Inflammatory macrophage treated with lipopolysaccharide for 4 hours (primary cell): Measurements from ENCODE around the gene C1QC.

ENCODE experiments used
- DNase-seq: peaks from one replicate; pipeline ENCODE4 v3.0.0-alpha.2; 2020

C1QC gene

DNA sequence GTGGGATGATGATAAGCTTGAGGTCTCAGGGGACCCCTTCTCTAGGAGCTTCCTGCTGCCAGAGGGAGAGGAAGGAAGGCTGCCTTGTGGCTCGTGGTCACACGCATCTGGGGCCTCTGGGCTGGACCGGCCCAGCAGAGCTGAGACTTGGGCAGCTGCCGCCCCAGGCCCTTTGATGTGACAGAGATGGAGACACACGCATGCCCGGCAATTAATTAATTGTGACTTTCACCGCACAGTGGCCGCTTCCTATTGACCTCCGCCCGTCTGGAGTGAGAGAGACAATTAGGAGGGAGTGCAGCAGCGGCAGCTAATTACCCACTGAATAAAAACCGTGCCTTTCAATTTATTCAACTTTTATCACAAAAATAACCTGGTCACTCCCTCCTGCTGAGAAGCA lies 23.6 kb upstream of the C1QC start:
- no peak for DNase-seq

DNA sequence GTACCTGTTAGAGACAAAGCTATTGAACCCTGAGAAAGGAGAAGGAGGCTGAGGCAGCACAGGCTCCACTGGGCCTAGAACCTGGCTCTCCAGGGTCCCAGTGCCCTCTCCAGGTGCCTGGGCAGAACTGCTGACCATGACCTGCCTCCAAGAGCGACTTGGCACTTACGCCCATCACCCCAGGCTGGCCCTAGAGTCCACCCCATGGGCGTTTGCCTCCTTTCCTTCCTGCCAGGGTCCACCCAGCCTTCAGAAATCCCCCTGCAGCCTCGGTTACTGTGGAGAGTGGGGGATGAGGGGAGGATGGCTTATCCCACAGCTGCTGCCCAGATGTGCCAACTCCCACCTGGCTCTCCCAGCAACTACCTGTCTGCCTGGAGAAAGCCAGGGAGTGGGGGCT lies 21.7 kb upstream of the C1QC start:
- DNase-seq: no peak

DNA sequence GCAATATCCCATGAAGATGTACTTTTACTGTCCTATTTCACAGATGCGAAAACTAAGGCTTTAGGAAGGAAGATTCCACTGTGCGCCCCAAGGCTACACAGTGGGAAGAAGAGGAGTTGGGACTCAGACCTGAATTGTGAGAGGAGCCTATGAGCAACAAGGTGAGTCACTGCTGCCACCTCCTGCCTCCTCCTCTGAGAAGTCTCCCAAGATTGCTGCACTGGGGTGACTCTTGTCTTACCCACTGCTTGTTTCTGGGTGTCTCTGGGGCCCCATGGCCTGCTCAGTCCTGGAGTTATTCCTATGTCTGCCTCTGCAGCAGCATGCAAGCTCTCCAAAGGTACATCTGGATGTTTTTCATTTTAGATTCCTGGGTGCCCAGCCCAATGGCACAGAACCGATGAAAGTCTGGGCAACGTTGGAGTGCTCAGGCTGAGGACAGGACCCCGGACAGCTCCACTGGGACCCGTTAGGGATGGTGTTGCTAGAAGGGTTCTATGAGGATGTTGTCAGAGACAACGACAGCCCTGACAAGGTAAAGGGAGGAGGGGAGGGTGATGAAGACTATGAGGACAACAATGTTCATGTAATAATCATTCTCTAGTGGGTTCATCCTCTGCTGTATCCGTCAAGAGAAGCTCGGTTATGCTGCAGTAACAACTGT lies 18.0 kb upstream of the C1QC start:
- DNase-seq: no peak

DNA sequence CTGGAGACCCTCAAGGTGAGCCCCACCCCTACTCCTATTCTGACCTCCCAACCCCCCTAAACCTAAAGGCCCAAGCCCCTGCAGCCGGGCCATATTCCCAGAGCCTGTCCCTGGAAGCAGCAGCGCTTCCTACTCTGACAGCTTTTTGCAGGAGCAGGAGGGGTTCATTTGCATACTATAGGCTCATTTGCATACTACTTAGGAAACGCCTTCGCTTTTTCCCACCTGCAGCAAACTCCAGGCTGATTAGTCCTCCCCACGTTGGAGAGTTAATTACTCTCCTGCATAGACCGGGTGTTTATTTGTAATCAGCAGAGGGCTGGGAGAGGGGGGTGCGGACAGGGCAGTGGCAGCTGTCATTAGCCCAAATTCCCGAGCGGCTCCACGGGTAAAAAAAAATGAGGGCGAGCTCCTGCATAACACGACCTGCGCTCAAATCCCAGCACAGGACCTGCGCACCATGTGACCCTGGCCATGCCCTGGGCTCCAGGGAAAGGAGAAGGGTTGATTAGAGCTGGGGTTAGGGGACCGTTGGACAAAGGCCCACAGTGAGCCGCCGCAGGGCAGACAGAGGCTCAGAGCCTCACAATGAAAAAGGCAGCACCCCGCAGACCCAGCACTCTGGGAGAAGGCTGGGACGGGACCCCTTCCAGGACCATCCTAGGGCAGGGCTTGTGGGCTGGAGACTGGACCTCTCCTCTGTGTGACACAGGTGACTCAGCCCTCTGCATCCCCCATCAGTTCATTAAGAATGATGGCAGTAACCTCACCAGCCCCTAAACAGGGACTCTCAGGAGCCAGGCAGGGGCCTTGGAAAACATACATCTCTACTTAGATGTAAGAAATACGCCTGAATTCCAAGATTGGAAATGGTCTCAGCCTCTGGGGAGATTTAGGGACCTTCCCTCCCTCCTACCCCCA lies 16.9 kb upstream of the C1QC start:
- DNase-seq: no peak

DNA sequence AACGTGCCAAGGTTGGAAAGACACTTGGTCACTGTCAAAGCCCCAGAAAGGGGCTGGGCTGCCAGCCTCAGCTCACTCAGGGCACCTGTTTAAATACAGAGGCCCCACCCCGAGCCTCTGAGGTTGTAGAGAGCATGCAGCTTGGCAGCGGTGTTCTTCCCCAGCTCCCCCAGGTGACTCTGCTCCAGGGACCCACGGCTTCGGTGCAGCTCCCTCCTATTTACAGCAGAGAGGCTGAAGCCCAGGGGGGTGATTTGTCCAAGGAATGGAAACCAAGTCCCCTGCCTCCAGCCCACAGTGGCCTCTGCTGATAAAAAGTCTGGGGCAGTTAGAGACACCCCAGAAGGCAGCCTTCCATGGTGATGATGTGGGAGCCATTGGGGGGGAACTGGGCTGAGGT lies 16.1 kb upstream of the C1QC start:
- no peak for DNase-seq

DNA sequence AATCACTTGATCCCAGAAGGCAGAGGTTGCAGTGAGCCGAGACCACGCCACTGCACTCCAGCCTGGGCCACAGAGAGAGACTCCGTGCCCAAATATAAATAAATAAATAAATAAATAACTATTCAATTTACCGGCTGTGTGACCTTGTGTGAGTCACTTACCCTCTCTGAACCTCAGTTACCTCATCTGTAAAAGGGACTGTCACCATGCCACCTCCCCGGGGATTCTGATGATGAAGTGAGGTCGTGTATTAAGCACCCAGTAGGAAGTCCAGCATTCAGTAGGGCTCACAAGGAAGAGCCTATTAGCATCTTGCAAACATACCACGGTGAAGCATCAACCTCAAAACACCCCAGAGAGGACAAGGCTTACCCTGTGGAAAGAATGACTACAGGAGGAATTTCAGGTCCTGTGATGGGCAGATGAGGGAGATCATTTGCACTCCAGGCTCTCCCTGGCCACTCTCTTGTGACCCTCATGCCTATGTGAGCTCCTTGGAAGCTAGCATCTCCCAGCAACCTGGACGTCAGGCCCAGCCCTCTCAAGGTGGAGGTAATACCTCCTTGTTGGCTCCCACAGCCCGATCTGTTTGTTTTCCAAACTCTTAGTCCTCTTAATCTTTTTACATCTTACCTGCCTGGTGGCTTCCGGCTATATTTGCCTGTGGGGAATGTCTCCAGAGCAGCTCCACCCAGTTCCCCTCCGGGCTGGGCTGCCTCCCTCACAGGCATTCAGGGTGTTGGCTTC lies 14.6 kb upstream of the C1QC start:
- DNase-seq: no peak

DNA sequence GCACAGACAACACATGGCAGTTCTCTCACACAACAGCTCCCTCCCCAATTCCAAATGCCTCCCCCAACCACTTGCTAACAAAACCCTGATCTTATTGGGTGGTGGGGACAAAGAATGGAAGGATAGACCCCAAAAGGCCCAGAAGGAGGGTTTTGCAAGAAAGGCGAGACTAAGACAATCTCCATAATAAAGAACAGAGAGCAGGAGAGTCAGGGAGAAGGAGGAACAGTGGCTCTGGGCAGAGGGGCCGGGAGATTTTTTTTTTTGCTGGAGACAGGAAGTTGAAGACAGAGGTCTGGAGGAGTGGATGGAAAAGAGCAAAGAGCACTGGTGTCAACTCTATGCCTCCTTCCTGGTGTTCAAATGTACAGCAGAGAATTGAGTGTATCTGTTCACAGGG lies 13.5 kb upstream of the C1QC start:
- no peak for DNase-seq

DNA sequence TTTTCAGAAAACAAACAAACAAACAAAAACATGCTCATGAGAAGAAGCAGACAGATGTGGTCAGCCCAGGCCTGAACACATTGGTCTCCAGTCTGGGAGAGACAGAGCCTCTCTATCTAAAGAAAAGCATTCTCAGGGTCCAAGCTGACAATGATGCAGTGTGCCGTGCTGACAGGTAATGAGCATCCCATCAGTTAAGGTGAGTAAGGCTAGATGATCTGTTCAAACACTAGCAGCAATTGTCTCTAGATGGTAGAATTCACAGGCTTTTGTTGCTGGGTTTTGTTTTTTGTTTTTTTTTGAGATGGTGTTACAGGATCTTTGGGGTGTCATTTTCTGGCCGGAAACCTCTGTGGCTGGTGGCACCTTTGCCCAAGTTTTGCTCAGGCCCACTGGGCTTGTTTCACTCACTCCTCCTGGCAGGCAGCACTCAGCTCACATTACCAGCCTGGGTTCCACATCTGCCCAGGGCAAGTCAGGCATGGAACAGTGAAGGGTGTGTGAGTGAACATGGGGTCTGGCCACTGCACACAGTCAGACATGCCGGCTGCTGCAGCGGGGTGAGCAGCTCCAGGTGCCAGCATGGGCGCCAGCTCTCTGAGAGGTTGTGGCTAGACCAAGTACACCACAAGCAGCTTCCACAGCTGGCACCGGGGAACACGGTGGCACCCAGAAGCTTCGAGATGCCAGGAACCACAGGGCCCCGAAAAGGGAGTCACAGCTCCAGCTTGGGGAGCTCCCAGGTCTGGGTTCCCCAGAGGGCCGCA lies 9.6 kb upstream of the C1QC start:
- no peak for DNase-seq

DNA sequence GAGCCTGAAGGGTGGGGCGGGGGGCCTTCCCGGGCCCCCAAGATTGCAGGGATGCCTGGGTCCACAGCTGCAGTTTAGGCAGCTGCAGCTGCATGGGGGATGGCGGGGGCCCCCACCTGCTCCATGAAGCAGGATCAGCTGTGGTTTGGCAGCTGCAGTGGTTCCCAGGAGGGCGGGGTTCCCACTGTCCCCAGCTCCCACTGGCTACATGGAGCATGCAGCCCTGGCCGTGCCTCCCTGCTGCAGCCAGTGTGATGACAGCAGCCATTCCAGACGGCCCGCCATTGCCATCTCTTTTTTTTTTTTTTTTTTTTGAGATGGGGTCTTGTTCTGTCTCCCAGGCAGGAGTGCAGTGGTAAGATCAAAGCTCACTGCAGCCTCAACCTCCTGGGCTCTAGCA lies 8.0 kb upstream of the C1QC start:
- no peak for DNase-seq

DNA sequence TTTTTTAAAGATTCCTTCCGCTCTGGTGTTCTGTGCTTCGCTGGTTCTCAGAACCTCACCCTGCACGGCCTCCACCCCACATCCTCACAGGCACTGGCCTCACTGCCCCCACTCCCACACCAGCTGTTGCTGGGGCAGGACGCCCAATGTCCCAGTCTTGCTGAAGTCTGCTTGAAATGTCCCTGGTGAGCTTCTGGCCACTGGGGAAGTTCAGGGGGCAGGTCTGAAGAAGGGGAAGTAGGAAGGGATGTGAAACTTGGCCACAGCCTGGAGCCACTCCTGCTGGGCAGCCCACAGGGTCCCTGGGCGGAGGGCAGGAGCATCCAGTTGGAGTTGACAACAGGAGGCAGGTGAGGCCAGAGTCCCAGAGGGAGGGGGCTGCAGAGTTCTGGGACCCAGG lies 7.1 kb upstream of the C1QC start, which contains the start of gene C1QA:
Gene C1QA, plus strand, starts transcription at position 276 of the 400 bp plus-strand sequence. CDS start 989 bp downstream, outside the sequence.
- peak; percentile 94 for DNase-seq

DNA sequence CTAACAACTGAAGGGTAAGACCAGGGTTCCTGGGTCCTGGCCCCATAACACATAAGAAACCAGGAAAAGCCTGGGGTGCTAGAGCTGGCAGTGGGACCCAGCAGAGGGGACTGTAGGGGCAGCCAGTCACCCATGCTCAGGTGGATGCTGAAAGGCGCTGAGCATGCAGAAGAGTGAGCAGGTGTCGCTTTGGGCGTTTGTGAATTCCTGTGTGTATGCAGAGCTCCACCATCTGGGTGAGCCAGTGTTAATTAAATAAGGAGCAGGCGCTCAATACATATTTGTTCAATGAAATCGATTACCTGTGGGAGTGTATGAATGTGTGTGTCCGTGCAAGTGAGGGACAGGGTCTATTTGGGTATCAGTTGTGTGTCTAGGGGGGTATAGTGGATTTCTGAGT lies 6.5 kb upstream of the C1QC start:
- no peak for DNase-seq

DNA sequence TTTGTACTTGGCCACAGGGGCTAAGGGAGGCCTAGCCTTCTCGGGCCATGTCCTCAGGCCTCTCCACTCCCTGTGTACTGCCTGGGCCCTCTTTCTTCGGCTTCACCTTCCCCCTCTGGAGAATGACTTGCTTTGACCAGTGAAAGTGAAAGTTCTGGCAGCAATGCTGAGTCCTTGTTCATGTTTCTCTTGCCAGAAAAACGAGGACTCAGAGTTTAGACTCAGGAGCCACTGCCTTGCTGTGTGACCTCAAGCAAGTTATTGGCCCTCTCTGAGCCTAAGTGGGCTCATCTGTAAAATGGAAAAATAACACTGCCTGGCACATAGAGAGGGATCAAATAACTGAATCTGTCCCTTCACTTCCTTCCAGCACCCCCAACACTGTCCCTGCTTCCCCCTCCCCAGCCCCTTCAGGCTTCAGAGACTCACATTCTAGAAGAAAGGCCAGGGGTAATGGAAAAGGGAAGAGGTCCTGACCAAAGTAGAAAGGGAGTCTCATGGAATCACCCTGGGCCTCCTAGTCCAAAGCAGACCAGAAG lies 5.5 kb upstream of the C1QC start:
- DNase-seq: peak; percentile 65

DNA sequence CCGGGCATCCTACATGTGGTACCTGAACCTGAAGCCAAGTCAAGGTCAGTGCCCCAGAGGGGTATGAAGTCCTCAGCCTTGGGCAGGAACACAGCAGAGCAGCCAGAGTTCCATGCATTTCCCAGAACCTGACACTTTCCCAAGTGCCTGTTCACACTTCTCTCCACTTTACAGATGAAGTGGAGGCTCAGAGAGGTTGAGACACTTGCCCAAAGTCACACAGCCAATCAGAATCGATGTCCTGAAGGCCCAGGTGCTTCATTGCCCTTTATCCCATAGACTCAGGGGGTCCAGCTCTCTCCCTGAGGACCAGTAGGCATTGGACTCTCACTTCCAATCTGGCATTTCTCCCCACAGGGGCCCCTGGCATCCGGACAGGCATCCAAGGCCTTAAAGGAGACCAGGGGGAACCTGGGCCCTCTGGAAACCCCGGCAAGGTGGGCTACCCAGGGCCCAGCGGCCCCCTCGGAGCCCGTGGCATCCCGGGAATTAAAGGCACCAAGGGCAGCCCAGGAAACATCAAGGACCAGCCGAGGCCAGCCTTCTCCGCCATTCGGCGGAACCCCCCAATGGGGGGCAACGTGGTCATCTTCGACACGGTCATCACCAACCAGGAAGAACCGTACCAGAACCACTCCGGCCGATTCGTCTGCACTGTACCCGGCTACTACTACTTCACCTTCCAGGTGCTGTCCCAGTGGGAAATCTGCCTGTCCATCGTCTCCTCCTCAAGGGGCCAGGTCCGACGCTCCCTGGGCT lies 4.8 kb upstream of the C1QC start:
- no peak for DNase-seq

DNA sequence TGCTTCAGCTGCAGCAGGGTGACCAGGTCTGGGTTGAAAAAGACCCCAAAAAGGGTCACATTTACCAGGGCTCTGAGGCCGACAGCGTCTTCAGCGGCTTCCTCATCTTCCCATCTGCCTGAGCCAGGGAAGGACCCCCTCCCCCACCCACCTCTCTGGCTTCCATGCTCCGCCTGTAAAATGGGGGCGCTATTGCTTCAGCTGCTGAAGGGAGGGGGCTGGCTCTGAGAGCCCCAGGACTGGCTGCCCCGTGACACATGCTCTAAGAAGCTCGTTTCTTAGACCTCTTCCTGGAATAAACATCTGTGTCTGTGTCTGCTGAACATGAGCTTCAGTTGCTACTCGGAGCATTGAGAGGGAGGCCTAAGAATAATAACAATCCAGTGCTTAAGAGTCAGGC lies 4.1 kb upstream of the C1QC start:
- DNase-seq: no peak

DNA sequence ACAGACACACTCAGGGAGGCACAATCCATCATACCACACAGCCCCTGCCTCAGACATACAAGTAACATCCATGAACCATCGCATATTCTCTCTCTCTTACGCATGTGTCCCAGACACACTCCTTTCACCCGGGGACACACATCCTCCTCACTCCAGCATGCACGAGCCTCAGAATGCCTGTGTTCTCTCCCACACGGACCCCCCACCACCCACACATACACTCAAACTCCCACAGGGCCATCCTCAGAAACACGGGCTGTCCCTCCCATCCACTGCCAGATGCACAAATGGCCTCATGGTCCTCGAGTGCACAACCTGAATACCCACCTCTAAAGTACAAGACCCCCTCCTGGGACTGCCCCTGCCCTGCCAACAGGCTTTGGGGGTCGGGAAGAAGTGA lies 2.2 kb upstream of the C1QC start:
- no peak for DNase-seq

DNA sequence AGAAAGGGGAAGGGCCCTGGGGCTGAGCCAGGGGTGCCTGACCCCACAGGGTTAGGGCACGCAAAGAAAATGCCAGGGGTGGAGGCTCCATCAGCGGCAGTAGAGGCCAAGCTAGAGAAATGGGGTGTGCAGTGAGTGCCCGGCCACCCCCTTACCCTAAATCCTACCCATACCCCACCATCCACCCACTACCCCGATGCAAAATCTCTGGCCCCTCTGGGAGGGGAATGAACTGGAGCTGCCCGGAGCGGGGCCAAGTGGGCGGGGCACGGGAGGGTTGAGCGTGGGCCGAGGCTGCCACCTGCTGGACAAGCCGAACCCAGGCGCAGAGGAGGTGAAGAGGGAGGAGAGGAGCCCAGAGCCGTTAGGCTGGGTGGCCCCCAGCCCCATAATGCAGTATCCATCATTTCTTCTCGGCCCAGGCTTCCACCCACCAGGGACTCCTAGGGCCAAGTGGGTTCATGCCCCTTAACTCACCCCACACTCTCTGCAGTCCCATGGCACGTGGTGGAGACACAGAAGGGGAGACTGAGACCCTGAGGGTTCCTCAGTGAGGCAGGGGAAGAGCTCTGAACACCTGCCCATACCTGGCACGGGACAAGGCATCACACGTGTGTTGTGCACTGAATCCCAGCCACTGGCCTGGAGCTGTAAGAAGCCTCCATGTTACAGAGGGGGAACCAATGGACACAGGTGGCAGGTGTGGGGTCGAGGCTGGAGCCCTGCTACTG lies 1.4 kb upstream of the C1QC start:
- DNase-seq: peak; percentile 66

DNA sequence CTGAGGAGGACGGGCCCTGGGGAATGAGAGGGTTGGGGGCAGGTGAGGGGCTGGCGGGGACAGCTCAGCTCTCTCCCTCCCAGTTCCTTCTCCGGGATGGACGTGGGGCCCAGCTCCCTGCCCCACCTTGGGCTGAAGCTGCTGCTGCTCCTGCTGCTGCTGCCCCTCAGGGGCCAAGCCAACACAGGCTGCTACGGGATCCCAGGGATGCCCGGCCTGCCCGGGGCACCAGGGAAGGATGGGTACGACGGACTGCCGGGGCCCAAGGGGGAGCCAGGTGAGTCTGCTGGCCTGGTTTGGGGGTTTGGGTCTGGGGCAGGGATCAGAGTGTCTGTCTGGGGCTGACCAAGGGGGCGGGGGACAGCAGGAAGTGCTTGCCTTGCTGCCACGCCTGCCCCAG lies 495 bp downstream of the C1QC start:
- DNase-seq: no peak

DNA sequence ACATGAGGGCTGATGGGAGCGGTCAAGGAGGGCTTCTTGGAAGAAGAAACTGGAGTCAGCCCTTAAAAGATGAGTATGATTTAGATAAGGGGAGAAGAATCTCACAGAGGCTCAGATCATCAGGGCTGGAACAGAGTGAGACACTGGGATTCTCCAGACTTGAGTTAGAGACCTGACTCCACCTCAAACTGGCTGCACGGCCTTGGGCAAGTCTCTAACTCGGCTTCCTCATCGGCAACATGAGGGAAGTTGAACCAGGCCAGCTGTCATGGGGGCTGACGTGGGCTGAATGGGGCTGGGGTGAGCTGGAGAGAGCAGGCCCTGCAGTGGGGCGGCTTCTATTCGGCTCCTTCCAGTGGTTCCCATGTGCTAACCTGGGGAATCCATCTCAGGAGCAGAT lies 2.5 kb downstream of the C1QC start:
- DNase-seq: peak; percentile 93

DNA sequence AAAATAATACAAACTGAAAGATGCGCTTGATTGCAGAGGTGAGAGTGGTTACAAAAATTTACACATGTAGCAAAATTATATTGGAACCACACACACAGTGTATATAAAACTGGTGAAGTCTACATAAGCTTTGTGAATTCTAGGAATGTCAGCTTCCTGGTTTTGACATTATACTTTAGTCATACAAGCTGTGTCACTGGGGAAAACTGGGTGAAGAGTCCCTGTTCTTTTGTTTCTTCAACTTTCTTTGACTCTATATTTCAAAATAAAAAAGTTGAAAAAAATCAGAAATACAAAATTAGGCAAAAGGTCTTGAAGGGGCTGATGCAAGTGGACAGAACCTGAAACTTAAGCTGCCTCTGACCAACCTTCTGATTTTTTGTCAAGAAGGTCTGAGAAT lies 3.0 kb downstream of the C1QC start:
- DNase-seq: peak; percentile 88

DNA sequence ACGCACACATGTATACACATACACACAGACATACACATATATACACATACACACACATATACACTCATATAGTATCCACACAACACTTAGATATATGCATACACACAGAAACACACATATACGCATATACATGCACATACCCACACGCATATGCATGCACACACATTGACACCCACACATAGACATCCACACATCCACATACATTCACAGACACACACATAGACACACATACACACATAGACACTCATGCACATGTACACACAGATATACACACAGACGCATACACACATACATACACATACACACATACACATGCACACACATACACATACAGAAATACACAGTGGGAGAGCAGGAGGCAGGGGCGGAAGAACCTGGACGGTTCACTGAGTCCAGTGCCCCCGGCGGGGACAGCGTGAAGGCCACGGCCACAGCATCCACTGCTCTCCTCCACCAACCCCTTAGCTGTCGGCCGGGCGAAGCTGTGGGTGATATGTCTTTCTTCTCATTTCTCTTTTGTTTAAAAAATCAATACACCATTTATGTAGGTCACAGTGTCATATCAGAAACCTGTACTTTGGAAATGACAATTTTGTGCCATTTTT lies 6.8 kb downstream of the C1QC start:
- no peak for DNase-seq
